ENCODE results near the gene GALNT9. TPM values are rescaled to one million over a fixed set of nuclear protein-coding genes. Genes with fewer than 3 reads are reported as not detected.

GALNT9 gene
- polyA plus RNA-seq, 1 of the 3 experiments (the other 2 are of a cell fraction): not detected

DNA sequence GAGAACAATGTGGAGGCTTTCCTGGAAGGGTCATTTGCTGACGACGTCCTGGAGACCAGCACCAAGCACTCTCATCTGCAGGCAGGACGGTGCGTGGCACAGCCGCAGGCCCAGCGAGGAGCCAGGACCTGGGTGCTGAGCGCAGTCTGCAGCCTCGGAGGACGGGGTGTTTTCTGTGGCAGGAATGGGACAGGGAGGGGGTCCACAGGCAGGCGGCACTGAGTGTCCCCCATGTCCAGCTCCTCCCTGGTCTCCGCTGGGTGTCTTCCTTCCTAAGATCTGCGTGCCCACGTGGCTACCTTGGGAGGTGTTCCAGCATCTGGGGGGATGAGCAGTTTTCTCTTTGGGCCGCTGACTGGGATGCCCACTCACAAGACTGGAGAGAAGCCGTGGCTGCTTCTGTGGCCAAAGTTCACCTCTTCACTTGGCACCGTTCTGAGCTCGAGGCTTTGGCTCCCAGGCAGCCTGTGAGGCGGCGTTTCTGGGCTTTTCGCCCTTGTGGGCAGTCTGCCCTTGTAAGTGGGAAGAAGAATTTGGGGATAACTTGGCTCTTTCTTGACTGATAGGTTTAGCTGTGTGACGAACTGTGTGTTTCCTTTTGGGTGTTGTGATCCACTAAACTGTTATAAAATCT, 112.9 kb downstream of the GALNT9 start:
- peaks cover 57% of the 10 kb centered on the region for H3K27me3 ChIP-seq (ENCODE audit: insufficient read depth)
- H3K4me3 ChIP-seq (ENCODE audit: low read depth in 2 of 2, low read length in 1 of 2): no peak overlapping the region
- TF ChIP-seq, protein P1, sequence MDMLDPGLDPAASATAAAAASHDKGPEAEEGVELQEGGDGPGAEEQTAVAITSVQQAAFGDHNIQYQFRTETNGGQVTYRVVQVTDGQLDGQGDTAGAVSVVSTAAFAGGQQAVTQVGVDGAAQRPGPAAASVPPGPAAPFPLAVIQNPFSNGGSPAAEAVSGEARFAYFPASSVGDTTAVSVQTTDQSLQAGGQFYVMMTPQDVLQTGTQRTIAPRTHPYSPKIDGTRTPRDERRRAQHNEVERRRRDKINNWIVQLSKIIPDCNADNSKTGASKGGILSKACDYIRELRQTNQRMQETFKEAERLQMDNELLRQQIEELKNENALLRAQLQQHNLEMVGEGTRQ (IDR thresholded peaks at IDR 0.05; ENCODE audit: borderline replicate concordance, low read depth, low read length): no peak
- TF ChIP-seq RAD21 (IDR thresholded peaks at IDR 0.05; ENCODE audit: low read length) (no peak), JUND (IDR thresholded peaks at IDR 0.05) (no peak), NRF1 (IDR thresholded peaks at IDR 0.05; ENCODE audit: low read depth, low read length) (no peak), FOSL2 (IDR thresholded peaks at IDR 0.05; ENCODE audit: borderline replicate concordance, low read depth) (no peak)
- TF ChIP-seq, protein P2, sequence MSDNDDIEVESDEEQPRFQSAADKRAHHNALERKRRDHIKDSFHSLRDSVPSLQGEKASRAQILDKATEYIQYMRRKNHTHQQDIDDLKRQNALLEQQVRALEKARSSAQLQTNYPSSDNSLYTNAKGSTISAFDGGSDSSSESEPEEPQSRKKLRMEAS (IDR thresholded peaks at IDR 0.05; ENCODE audit: low read depth): no peak
- no peaks in the 10 kb centered on the region for H3K36me3 ChIP-seq (replicated peaks in 1 of 2; ENCODE audit: control insufficient read depth in 1 of 2, insufficient read depth in 2 of 2, low read length in 1 of 2)
- H3K4me2 ChIP-seq: no peak overlapping the region
- ChIA-PET CTCF (interaction anchor here (1.1 kb wide), 1 partner anchor 61 kb away, joined by 3 read pairs; no protein-coding TSS in a partner anchor), POLR2A (no interaction called here)
- no peak overlapping the region for H3K27ac ChIP-seq (ENCODE audit: low read depth in 2 of 2, low read length in 1 of 2)
- WGBS (ENCODE audit: low lambda C conversion rate): 22% methylated on average over 7 of the region's 21 CpGs
- no peaks in the 10 kb centered on the region for H3K9me3 ChIP-seq
- no peak for DNase-seq
- no peaks in the 10 kb centered on the region for H3K4me1 ChIP-seq (ENCODE audit: control insufficient read depth in 1 of 2, insufficient read depth in 2 of 2, low read depth in 1 of 2, low read length in 1 of 2)
- H3K9ac ChIP-seq: no peak overlapping the region
- no peaks in the 10 kb centered on the region for H3K9me2 ChIP-seq
- no peaks in the 10 kb centered on the region for H3K79me2 ChIP-seq (ENCODE audit: insufficient read depth)
- no peak overlapping the region for H2AFZ ChIP-seq (ENCODE audit: low read depth)
- no peaks in the 10 kb centered on the region for H3F3A ChIP-seq (replicated peaks; ENCODE audit: insufficient read depth)
- H4K20me1 ChIP-seq (ENCODE audit: insufficient read depth): no peaks in the 10 kb centered on the region

DNA sequence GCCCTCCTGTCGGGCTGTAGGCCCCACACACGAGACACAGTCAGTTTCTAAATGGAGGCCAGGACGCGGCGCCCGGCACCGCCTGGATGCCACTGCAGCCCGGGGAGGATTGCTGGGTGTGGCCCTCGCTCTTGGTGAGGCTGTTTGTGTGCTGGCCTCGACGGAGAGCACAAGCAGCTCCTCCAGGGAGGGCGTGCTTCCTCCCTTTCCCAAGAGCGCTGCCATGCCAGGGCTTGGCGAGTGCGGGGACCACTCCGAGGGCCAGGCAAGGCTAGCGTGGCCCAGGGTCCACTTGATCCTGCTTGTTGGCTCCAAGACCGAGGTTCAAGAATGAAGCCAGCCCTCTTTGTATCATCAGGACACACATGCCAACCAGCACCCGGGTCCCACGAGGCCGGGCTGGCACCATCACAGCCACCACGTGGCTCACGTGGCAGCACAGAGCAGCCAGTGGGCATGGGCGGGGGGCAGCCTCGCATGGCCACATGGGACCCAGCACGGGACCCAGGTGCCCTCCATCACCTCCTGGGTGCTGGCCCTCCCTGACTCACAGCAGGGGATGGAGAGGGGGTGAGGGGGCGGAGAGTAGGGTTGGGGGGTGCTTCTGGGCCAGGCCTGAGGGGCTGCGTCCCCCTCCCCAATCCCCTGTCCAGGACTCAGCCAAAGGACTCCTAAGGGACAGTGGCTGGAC, 113.9 kb downstream of the GALNT9 start:
- H3K4me1 ChIP-seq (ENCODE audit: control insufficient read depth in 1 of 2, insufficient read depth in 2 of 2, low read depth in 1 of 2, low read length in 1 of 2): no peaks in the 10 kb centered on the region
- H3K4me2 ChIP-seq: no peak overlapping the region
- ChIA-PET POLR2A (no interaction called here), CTCF (interaction anchor here (1.0 to 1.3 kb wide), 2 partner anchors 62 to 199 kb away, joined by 3 to 5 read pairs; no protein-coding TSS in a partner anchor)
- H3K4me3 ChIP-seq (ENCODE audit: low read depth in 2 of 2, low read length in 1 of 2): no peak overlapping the region
- no peak overlapping the region for H3K9ac ChIP-seq
- no peaks in the 10 kb centered on the region for H4K20me1 ChIP-seq (ENCODE audit: insufficient read depth)
- H3K27ac ChIP-seq (ENCODE audit: low read depth in 2 of 2, low read length in 1 of 2): no peak overlapping the region
- no peaks in the 10 kb centered on the region for H3K36me3 ChIP-seq (replicated peaks in 1 of 2; ENCODE audit: control insufficient read depth in 1 of 2, insufficient read depth in 2 of 2, low read length in 1 of 2)
- no peaks in the 10 kb centered on the region for H3K9me3 ChIP-seq
- no peak overlapping the region for H2AFZ ChIP-seq (ENCODE audit: low read depth)
- no peaks in the 10 kb centered on the region for H3K79me2 ChIP-seq (ENCODE audit: insufficient read depth)
- H3F3A ChIP-seq (replicated peaks; ENCODE audit: insufficient read depth): no peaks in the 10 kb centered on the region
- H3K27me3 ChIP-seq (ENCODE audit: insufficient read depth): peaks cover 56% of the 10 kb centered on the region
- H3K9me2 ChIP-seq: no peaks in the 10 kb centered on the region
- DNase-seq: no peak
- 33% methylated on average over 15 of the region's 28 CpGs for WGBS (ENCODE audit: low lambda C conversion rate)
- TF ChIP-seq RXRA (IDR thresholded peaks at IDR 0.05; ENCODE audit: borderline replicate concordance, low read depth): no peak
- TF ChIP-seq EZH2phosphoT487 (IDR thresholded peaks at IDR 0.05; ENCODE audit: borderline replicate concordance, low read depth): no peak
- no peak for TF ChIP-seq NRF1 (IDR thresholded peaks at IDR 0.05; ENCODE audit: low read depth, low read length)
- TF ChIP-seq, protein P3, sequence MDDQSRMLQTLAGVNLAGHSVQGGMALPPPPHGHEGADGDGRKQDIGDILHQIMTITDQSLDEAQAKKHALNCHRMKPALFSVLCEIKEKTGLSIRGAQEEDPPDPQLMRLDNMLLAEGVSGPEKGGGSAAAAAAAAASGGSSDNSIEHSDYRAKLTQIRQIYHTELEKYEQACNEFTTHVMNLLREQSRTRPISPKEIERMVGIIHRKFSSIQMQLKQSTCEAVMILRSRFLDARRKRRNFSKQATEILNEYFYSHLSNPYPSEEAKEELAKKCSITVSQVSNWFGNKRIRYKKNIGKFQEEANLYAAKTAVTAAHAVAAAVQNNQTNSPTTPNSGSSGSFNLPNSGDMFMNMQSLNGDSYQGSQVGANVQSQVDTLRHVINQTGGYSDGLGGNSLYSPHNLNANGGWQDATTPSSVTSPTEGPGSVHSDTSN (IDR thresholded peaks at IDR 0.05): no peak
- TF ChIP-seq, protein P2 (IDR thresholded peaks at IDR 0.05; ENCODE audit: low read depth): no peak
- TF ChIP-seq, protein P4, sequence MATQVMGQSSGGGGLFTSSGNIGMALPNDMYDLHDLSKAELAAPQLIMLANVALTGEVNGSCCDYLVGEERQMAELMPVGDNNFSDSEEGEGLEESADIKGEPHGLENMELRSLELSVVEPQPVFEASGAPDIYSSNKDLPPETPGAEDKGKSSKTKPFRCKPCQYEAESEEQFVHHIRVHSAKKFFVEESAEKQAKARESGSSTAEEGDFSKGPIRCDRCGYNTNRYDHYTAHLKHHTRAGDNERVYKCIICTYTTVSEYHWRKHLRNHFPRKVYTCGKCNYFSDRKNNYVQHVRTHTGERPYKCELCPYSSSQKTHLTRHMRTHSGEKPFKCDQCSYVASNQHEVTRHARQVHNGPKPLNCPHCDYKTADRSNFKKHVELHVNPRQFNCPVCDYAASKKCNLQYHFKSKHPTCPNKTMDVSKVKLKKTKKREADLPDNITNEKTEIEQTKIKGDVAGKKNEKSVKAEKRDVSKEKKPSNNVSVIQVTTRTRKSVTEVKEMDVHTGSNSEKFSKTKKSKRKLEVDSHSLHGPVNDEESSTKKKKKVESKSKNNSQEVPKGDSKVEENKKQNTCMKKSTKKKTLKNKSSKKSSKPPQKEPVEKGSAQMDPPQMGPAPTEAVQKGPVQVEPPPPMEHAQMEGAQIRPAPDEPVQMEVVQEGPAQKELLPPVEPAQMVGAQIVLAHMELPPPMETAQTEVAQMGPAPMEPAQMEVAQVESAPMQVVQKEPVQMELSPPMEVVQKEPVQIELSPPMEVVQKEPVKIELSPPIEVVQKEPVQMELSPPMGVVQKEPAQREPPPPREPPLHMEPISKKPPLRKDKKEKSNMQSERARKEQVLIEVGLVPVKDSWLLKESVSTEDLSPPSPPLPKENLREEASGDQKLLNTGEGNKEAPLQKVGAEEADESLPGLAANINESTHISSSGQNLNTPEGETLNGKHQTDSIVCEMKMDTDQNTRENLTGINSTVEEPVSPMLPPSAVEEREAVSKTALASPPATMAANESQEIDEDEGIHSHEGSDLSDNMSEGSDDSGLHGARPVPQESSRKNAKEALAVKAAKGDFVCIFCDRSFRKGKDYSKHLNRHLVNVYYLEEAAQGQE (IDR thresholded peaks at IDR 0.05; ENCODE audit: low read depth, low read length): no peak
- no peak for TF ChIP-seq CHD2 (IDR thresholded peaks at IDR 0.05; ENCODE audit: low read length, partially characterized antibody)
- TF ChIP-seq, protein P5, sequence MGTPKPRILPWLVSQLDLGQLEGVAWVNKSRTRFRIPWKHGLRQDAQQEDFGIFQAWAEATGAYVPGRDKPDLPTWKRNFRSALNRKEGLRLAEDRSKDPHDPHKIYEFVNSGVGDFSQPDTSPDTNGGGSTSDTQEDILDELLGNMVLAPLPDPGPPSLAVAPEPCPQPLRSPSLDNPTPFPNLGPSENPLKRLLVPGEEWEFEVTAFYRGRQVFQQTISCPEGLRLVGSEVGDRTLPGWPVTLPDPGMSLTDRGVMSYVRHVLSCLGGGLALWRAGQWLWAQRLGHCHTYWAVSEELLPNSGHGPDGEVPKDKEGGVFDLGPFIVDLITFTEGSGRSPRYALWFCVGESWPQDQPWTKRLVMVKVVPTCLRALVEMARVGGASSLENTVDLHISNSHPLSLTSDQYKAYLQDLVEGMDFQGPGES (IDR thresholded peaks at IDR 0.05; ENCODE audit: low read depth, low read length): no peak
- TF ChIP-seq POLR2AphosphoS5 (IDR thresholded peaks at IDR 0.05; ENCODE audit: low read depth, low read length): no peak
- no peak for TF ChIP-seq GATA2 (CRISPR knock-in tag; IDR thresholded peaks at IDR 0.05)
- TF ChIP-seq RFX5 (IDR thresholded peaks at IDR 0.05; ENCODE audit: low read length): no peak
- TF ChIP-seq FOSL2 (IDR thresholded peaks at IDR 0.05; ENCODE audit: borderline replicate concordance, low read depth): no peak

Measured in SK-N-SH (cell line).